ENCODE results near the gene GNL1. TPM values are rescaled to one million over a fixed set of nuclear protein-coding genes. Genes with fewer than 3 reads are reported as not detected.
A peak's percentile ranks its signal among the peaks of the same experiment; 100 is the strongest.
"Not testable (repeated sequence)": the region's sequence is repeated elsewhere in the genome, so short reads cannot be mapped to it uniquely, and the experiment has no call there.

The GNL1 gene
- total and polyA plus RNA-seq, 2 donors (not counting 3 experiments of a cell fraction or from before 2014, with no cell fraction given) = 58.4 to 87.3 TPM

GRCh38 chr6:30500421-30501355 lies 55.6 kb downstream of the GNL1 start:
- intact Hi-C loops (cut with micrococcal nuclease) (loop anchor here (1.0 kb wide), 2 partner anchors 8 to 16 kb away; no protein-coding TSS in a partner anchor), dilution Hi-C loops (cut with MboI; ENCODE audit: extremely low pct_ligation_motif_present, low sequenced_read_pairs) (no loop called here)
- no peaks in the 10 kb centered on the region for H3K9me1 ChIP-seq (replicated peaks; ENCODE audit: control insufficient read depth, extremely low read depth, insufficient read depth, low read length)
- CTCF ChIA-PET = interaction anchor here (1.3 to 2.8 kb wide), 7 partner anchors 11 to 230 kb away, joined by 3 to 37 read pairs (median 11); no protein-coding TSS in a partner anchor
- H3K4me2 ChIP-seq (ENCODE audit: insufficient read depth, low read length) = peak overlapping the region; percentile 81
- peak overlapping the region; percentile 79 for H3K27ac ChIP-seq (ENCODE audit: insufficient read depth, low read depth, low read length)
- H3K9me3 ChIP-seq (replicated peaks; ENCODE audit: control insufficient read depth, insufficient read depth, low read length) = no peaks in the 10 kb centered on the region
- FAIRE-seq (peak; percentile 88), DNase-seq (ENCODE audit: low read depth, low spot score) (peak; percentile 94)
- peak overlapping the region; percentile 63 for H3K9ac ChIP-seq (replicated peaks; ENCODE audit: extremely low read depth, insufficient read depth, low read length)
- H3K4me1 ChIP-seq (ENCODE audit: control insufficient read depth, extremely low read depth, insufficient read depth, low read length) = peaks cover 31% of the 10 kb centered on the region
- POLR2A ChIA-PET = interaction anchor here (1.1 kb wide), 1 partner anchor 32 kb away, joined by 4 read pairs; no protein-coding TSS in a partner anchor
- no peaks in the 10 kb centered on the region for H4K20me1 ChIP-seq (replicated peaks; ENCODE audit: control insufficient read depth, extremely low read depth, insufficient read depth, low read length)
- H2AFZ ChIP-seq (ENCODE audit: low read depth, low read length) = peak overlapping the region; percentile 99
- H3K36me3 ChIP-seq (ENCODE audit: control insufficient read depth in 2 of 2, extremely low read depth in 1 of 2, insufficient read depth in 2 of 2, low read length in 2 of 2) = no peaks in the 10 kb centered on the region
- TF ChIP-seq EZH2 (IDR thresholded peaks at IDR 0.05; ENCODE audit: borderline replicate concordance, low read depth, low read length, severe bottlenecking) (no peak), FOS (IDR thresholded peaks at IDR 0.05; ENCODE audit: borderline replicate concordance, insufficient read depth, low read length) (peak; percentile 37), JUN (IDR thresholded peaks at IDR 0.05; ENCODE audit: borderline replicate concordance, insufficient read depth, insufficient read length, low read depth) (no peak), MYC (IDR thresholded peaks at IDR 0.05; ENCODE audit: low read depth, low read length) (no peak), GATA2 (IDR thresholded peaks at IDR 0.05; ENCODE audit: insufficient read depth, insufficient read length, low read depth, low read length) (no peak), POLR2A (IDR thresholded peaks at IDR 0.05; ENCODE audit: low read depth, low read length) (no peak), POLR2AphosphoS5 (IDR thresholded peaks at IDR 0.05; ENCODE audit: insufficient read depth, low read depth, low read length) (peak; percentile 33)
- TF ChIP-seq, protein P1, sequence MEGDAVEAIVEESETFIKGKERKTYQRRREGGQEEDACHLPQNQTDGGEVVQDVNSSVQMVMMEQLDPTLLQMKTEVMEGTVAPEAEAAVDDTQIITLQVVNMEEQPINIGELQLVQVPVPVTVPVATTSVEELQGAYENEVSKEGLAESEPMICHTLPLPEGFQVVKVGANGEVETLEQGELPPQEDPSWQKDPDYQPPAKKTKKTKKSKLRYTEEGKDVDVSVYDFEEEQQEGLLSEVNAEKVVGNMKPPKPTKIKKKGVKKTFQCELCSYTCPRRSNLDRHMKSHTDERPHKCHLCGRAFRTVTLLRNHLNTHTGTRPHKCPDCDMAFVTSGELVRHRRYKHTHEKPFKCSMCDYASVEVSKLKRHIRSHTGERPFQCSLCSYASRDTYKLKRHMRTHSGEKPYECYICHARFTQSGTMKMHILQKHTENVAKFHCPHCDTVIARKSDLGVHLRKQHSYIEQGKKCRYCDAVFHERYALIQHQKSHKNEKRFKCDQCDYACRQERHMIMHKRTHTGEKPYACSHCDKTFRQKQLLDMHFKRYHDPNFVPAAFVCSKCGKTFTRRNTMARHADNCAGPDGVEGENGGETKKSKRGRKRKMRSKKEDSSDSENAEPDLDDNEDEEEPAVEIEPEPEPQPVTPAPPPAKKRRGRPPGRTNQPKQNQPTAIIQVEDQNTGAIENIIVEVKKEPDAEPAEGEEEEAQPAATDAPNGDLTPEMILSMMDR (IDR thresholded peaks at IDR 0.05; ENCODE audit: extremely low read depth in 1 of 2, insufficient read depth in 1 of 2, low read depth in 1 of 2, low read length in 2 of 2) = no peak
- TF ChIP-seq, protein P2, sequence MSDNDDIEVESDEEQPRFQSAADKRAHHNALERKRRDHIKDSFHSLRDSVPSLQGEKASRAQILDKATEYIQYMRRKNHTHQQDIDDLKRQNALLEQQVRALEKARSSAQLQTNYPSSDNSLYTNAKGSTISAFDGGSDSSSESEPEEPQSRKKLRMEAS (IDR thresholded peaks at IDR 0.05; ENCODE audit: insufficient read depth, insufficient read length) = no peak
- no peaks in the 10 kb centered on the region for H3K79me2 ChIP-seq (ENCODE audit: control insufficient read depth, insufficient read depth, low read length)
- no peaks in the 10 kb centered on the region for H3K27me3 ChIP-seq (ENCODE audit: control insufficient read depth in 2 of 2, insufficient read depth in 2 of 2, low read length in 2 of 2)
- peak overlapping the region in 1 of 3 experiments; percentile 38 for H3K4me3 ChIP-seq (replicated peaks in 1 of 3; ENCODE audit: insufficient read depth in 1 of 3, low read depth in 1 of 3, low read length in 3 of 3)
- no TSS peak for BruUV-seq (replicated peaks)

GRCh38 chr6:30498705-30499104 lies 57.6 kb downstream of the GNL1 start:
- H2AFZ ChIP-seq (ENCODE audit: low read depth, low read length); H3K4me3 ChIP-seq (replicated peaks in 1 of 3; ENCODE audit: insufficient read depth in 1 of 3, low read depth in 1 of 3, low read length in 3 of 3); H3K27ac ChIP-seq (ENCODE audit: insufficient read depth, low read depth, low read length); FAIRE-seq; dilution Hi-C loops (cut with MboI; ENCODE audit: extremely low pct_ligation_motif_present, low sequenced_read_pairs); DNase-seq (ENCODE audit: low read depth, low spot score); H3K79me2 ChIP-seq (ENCODE audit: control insufficient read depth, insufficient read depth, low read length); H3K27me3 ChIP-seq (ENCODE audit: control insufficient read depth in 2 of 2, insufficient read depth in 2 of 2, low read length in 2 of 2); BruUV-seq (replicated peaks); H4K20me1 ChIP-seq (replicated peaks; ENCODE audit: control insufficient read depth, extremely low read depth, insufficient read depth, low read length); H3K36me3 ChIP-seq (ENCODE audit: control insufficient read depth in 2 of 2, extremely low read depth in 1 of 2, insufficient read depth in 2 of 2, low read length in 2 of 2); CTCF ChIA-PET; H3K9me1 ChIP-seq (replicated peaks; ENCODE audit: control insufficient read depth, extremely low read depth, insufficient read depth, low read length); POLR2A ChIA-PET; H3K9me3 ChIP-seq (replicated peaks; ENCODE audit: control insufficient read depth, insufficient read depth, low read length); H3K9ac ChIP-seq (replicated peaks; ENCODE audit: extremely low read depth, insufficient read depth, low read length); H3K4me2 ChIP-seq (ENCODE audit: insufficient read depth, low read length); intact Hi-C loops (cut with micrococcal nuclease): not testable (repeated sequence)
- H3K4me1 ChIP-seq (ENCODE audit: control insufficient read depth, extremely low read depth, insufficient read depth, low read length) = peaks cover 37% of the 10 kb centered on the region
